ENCODE results near the gene ANGPTL4. TPM values are rescaled to one million over a fixed set of nuclear protein-coding genes. Genes with fewer than 3 reads are reported as not detected.
"Not testable (repeated sequence)": the region's sequence is repeated elsewhere in the genome, so short reads cannot be mapped to it uniquely, and the experiment has no call there.

Gene ANGPTL4
- total RNA-seq, 1 donor from 2014 or later, result not detected

- Mint-ChIP-seq H3K9me3 (no peaks in the 10 kb centered on the region), H3K4me1 (peaks cover 6% of the 10 kb centered on the region), H3K4me3 (no peak overlapping the region), H3K27ac (no peak overlapping the region), H3K27me3 (ENCODE audit: insufficient read depth, low read depth) (no peaks in the 10 kb centered on the region), H3K36me3 (peaks cover 7% of the 10 kb centered on the region)
- H3F3A ChIP-seq (ENCODE audit: low read depth), result no peaks in the 10 kb centered on the region
- no peak overlapping the region for H3K4me3 ChIP-seq
- H3K9me3 ChIP-seq (ENCODE audit: low read depth), result no peaks in the 10 kb centered on the region
- H2AFZ ChIP-seq (replicated peaks), result no peak overlapping the region
- no peaks in the 10 kb centered on the region for H3K36me3 ChIP-seq
- TF ChIP-seq CTCF (IDR thresholded peaks at IDR 0.05), result no peak
- TF ChIP-seq EZH2phosphoT487 (IDR thresholded peaks at IDR 0.05), result no peak
- TF ChIP-seq EZH2 (IDR thresholded peaks at IDR 0.05), result no peak
- no peak overlapping the region for H3K27ac ChIP-seq
- no peaks in the 10 kb centered on the region for H3K4me1 ChIP-seq
- no peaks in the 10 kb centered on the region for H3K79me2 ChIP-seq (ENCODE audit: low read depth)
- no peaks in the 10 kb centered on the region for H3K27me3 ChIP-seq
- H4K20me1 ChIP-seq (ENCODE audit: low read depth), result no peaks in the 10 kb centered on the region
- H3K4me2 ChIP-seq, result no peak overlapping the region
- no peak overlapping the region for H3K9ac ChIP-seq
- DNase-seq (ENCODE audit: low spot score), result no peak
These were observed 10.2 kb downstream of the ANGPTL4 start for GRCh38 chr19:8373867-8374813.

- not testable (repeated sequence) for H3K4me3 ChIP-seq; DNase-seq (ENCODE audit: low spot score); H4K20me1 ChIP-seq (ENCODE audit: low read depth); H3K79me2 ChIP-seq (ENCODE audit: low read depth); H3K4me2 ChIP-seq; H3K4me1 Mint-ChIP-seq; H2AFZ ChIP-seq (replicated peaks); H3K27ac Mint-ChIP-seq; H3K27me3 ChIP-seq; H3K9me3 Mint-ChIP-seq; H3K9ac ChIP-seq; H3K4me1 ChIP-seq; H3K36me3 ChIP-seq; H3K9me3 ChIP-seq (ENCODE audit: low read depth); H3K27me3 Mint-ChIP-seq (ENCODE audit: insufficient read depth, low read depth); H3K4me3 Mint-ChIP-seq; H3F3A ChIP-seq (ENCODE audit: low read depth); H3K27ac ChIP-seq
- H3K36me3 Mint-ChIP-seq, result peaks cover 12% of the 10 kb centered on the region
These were observed 11.8 kb downstream of the ANGPTL4 start for GRCh38 chr19:8375766-8376165.

- not testable (repeated sequence) for H3K4me2 ChIP-seq; H3K9me3 ChIP-seq (ENCODE audit: low read depth); H3K4me1 ChIP-seq; H3K9me3 Mint-ChIP-seq; H3K27ac Mint-ChIP-seq; H3F3A ChIP-seq (ENCODE audit: low read depth); H3K4me3 ChIP-seq; H4K20me1 ChIP-seq (ENCODE audit: low read depth); DNase-seq (ENCODE audit: low spot score); H3K27me3 ChIP-seq; H3K4me1 Mint-ChIP-seq; H3K36me3 ChIP-seq; H2AFZ ChIP-seq (replicated peaks); H3K27me3 Mint-ChIP-seq (ENCODE audit: insufficient read depth, low read depth); H3K79me2 ChIP-seq (ENCODE audit: low read depth); H3K9ac ChIP-seq; H3K27ac ChIP-seq
- Mint-ChIP-seq H3K4me3 (peak overlapping the region; percentile 21), H3K36me3 (peaks cover 12% of the 10 kb centered on the region)
These were observed 12.5 kb downstream of the ANGPTL4 start for GRCh38 chr19:8376373-8376974.

GRCh38 chr19:8377598-8377997, 13.6 kb downstream of the ANGPTL4 start:
- peaks cover 2% of the 10 kb centered on the region for H3K4me1 Mint-ChIP-seq
- Histone ChIP-seq H3K9me3 (ENCODE audit: low read depth) (no peaks in the 10 kb centered on the region), H3K4me3 (no peak overlapping the region), H3K27me3 (no peaks in the 10 kb centered on the region), H4K20me1 (ENCODE audit: low read depth) (no peaks in the 10 kb centered on the region), H3K36me3 (no peaks in the 10 kb centered on the region), H3K9ac (no peak overlapping the region), H3K27ac (no peak overlapping the region), H2AFZ (replicated peaks) (no peak overlapping the region), H3K4me2 (no peak overlapping the region), H3F3A (ENCODE audit: low read depth) (no peaks in the 10 kb centered on the region), H3K79me2 (ENCODE audit: low read depth) (no peaks in the 10 kb centered on the region), H3K4me1 (no peaks in the 10 kb centered on the region)
- H3K9me3 Mint-ChIP-seq, result no peaks in the 10 kb centered on the region
- no peak overlapping the region for H3K27ac Mint-ChIP-seq
- no peak overlapping the region for H3K4me3 Mint-ChIP-seq
- peaks cover 2% of the 10 kb centered on the region for H3K27me3 Mint-ChIP-seq (ENCODE audit: insufficient read depth, low read depth)
- no peak for DNase-seq (ENCODE audit: low spot score)
- TF ChIP-seq EZH2phosphoT487 (IDR thresholded peaks at IDR 0.05), result no peak
- no peak for TF ChIP-seq CTCF (IDR thresholded peaks at IDR 0.05)
- no peak for TF ChIP-seq EZH2 (IDR thresholded peaks at IDR 0.05)
- peaks cover 12% of the 10 kb centered on the region for H3K36me3 Mint-ChIP-seq

- not testable (repeated sequence) for H3K4me1 ChIP-seq; H3K4me1 Mint-ChIP-seq; H3K4me2 ChIP-seq; H3K4me3 Mint-ChIP-seq; H3K9ac ChIP-seq; H3K27ac Mint-ChIP-seq; H3K4me3 ChIP-seq; H2AFZ ChIP-seq (replicated peaks); H4K20me1 ChIP-seq (ENCODE audit: low read depth); H3K27me3 ChIP-seq; H3K27me3 Mint-ChIP-seq (ENCODE audit: insufficient read depth, low read depth); DNase-seq (ENCODE audit: low spot score); H3K79me2 ChIP-seq (ENCODE audit: low read depth); H3F3A ChIP-seq (ENCODE audit: low read depth); H3K9me3 ChIP-seq (ENCODE audit: low read depth); H3K36me3 ChIP-seq; H3K9me3 Mint-ChIP-seq; H3K27ac ChIP-seq
- peaks cover 10% of the 10 kb centered on the region for H3K36me3 Mint-ChIP-seq
These were observed 15.4 kb downstream of the ANGPTL4 start for GRCh38 chr19:8379156-8379891.

- not testable (repeated sequence) for H3K9me3 Mint-ChIP-seq; H3K9me3 ChIP-seq (ENCODE audit: low read depth); H3K4me2 ChIP-seq; H3K4me1 ChIP-seq; H3K9ac ChIP-seq; H3K27ac ChIP-seq; H3K4me1 Mint-ChIP-seq; H3K27me3 Mint-ChIP-seq (ENCODE audit: insufficient read depth, low read depth); H3K4me3 Mint-ChIP-seq; H3K4me3 ChIP-seq; DNase-seq (ENCODE audit: low spot score); H3K36me3 ChIP-seq; H3K27ac Mint-ChIP-seq; H3K27me3 ChIP-seq; H4K20me1 ChIP-seq (ENCODE audit: low read depth); H2AFZ ChIP-seq (replicated peaks)
- Histone ChIP-seq H3K79me2 (ENCODE audit: low read depth) (peaks cover 10% of the 10 kb centered on the region), H3F3A (ENCODE audit: low read depth) (peaks cover 15% of the 10 kb centered on the region)
- peaks cover 10% of the 10 kb centered on the region for H3K36me3 Mint-ChIP-seq
These were observed 20.6 kb downstream of the ANGPTL4 start for GRCh38 chr19:8384569-8384968.
